ENCODE results near the gene KCNG2. TPM values are rescaled to one million over a fixed set of nuclear protein-coding genes. Genes with fewer than 3 reads are reported as not detected.

The KCNG2 gene
- total and polyA plus RNA-seq, 10 of the 15 experiments (the other 5 are each of a cell fraction or from before 2014, with no cell fraction given), result 0.20 to 0.23 TPM; not detected in 8

DNA sequence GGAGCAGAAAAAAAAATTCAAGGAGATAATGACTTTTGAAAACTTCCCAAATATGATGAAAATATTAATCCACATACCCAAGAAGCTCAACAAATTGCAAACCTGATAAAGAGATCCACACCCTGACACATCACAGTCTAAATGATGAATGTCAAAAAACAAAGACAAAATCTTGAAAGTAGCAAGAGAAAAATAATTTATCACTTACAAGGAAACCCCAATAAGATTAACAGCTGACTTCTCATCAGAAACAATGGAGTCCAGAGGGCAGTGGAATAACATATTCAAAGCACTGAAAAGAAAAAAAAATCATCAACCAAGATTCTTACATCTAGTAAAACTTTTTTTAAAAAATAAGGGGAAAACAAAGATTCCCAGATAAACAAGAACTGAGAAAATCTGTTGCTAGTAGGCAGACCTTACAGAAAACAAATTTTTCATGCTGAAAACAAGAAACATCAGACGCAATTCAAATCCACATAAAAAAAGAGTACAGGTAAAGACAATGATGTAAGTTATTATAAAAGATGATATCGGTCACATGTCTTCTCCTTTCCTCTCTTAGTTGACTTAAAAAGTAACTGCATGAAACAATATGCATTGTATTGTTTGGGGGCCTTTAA lies 132.4 kb downstream of the KCNG2 start (continued):
- TF ChIP-seq, protein P1, sequence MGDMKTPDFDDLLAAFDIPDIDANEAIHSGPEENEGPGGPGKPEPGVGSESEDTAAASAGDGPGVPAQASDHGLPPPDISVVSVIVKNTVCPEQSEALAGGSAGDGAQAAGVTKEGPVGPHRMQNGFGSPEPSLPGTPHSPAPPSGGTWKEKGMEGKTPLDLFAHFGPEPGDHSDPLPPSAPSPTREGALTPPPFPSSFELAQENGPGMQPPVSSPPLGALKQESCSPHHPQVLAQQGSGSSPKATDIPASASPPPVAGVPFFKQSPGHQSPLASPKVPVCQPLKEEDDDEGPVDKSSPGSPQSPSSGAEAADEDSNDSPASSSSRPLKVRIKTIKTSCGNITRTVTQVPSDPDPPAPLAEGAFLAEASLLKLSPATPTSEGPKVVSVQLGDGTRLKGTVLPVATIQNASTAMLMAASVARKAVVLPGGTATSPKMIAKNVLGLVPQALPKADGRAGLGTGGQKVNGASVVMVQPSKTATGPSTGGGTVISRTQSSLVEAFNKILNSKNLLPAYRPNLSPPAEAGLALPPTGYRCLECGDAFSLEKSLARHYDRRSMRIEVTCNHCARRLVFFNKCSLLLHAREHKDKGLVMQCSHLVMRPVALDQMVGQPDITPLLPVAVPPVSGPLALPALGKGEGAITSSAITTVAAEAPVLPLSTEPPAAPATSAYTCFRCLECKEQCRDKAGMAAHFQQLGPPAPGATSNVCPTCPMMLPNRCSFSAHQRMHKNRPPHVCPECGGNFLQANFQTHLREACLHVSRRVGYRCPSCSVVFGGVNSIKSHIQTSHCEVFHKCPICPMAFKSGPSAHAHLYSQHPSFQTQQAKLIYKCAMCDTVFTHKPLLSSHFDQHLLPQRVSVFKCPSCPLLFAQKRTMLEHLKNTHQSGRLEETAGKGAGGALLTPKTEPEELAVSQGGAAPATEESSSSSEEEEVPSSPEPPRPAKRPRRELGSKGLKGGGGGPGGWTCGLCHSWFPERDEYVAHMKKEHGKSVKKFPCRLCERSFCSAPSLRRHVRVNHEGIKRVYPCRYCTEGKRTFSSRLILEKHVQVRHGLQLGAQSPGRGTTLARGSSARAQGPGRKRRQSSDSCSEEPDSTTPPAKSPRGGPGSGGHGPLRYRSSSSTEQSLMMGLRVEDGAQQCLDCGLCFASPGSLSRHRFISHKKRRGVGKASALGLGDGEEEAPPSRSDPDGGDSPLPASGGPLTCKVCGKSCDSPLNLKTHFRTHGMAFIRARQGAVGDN (IDR thresholded peaks at IDR 0.05), result peak; percentile 32; the same call in 1 of the 2 replicates
- TF ChIP-seq CBX5 (IDR thresholded peaks at IDR 0.05; ENCODE audit: low read depth), result peak; percentile 99
- no peak for TF ChIP-seq JUND (IDR thresholded peaks at IDR 0.05; ENCODE audit: low read depth, low read length)
- no peak for TF ChIP-seq LARP7 (IDR thresholded peaks at IDR 0.05)
- no peak for TF ChIP-seq RAD21 (IDR thresholded peaks at IDR 0.05; ENCODE audit: insufficient read depth, low read depth, low read length)
- TF ChIP-seq NR2C1 (IDR thresholded peaks at IDR 0.05), result no peak
- no peak for TF ChIP-seq CHD2 (IDR thresholded peaks at IDR 0.05; ENCODE audit: borderline replicate concordance, low read depth, low read length)
- TF ChIP-seq, protein P2, sequence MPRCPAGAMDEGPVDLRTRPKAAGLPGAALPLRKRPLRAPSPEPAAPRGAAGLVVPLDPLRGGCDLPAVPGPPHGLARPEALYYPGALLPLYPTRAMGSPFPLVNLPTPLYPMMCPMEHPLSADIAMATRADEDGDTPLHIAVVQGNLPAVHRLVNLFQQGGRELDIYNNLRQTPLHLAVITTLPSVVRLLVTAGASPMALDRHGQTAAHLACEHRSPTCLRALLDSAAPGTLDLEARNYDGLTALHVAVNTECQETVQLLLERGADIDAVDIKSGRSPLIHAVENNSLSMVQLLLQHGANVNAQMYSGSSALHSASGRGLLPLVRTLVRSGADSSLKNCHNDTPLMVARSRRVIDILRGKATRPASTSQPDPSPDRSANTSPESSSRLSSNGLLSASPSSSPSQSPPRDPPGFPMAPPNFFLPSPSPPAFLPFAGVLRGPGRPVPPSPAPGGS (IDR thresholded peaks at IDR 0.05; ENCODE audit: borderline replicate concordance, insufficient read depth, low read depth, low read length, poor library complexity, severe bottlenecking), result no peak
- TF ChIP-seq SREBF2 (IDR thresholded peaks at IDR 0.05; ENCODE audit: low read length), result no peak
- TF ChIP-seq ZNF217 (IDR thresholded peaks at IDR 0.05), result no peak
- no peak for TF ChIP-seq SUZ12 (IDR thresholded peaks at IDR 0.05; ENCODE audit: unreplicated experiment)
- no peak for TF ChIP-seq FOS (IDR thresholded peaks at IDR 0.05; ENCODE audit: borderline replicate concordance, extremely low read depth, insufficient read length)
- no peak for TF ChIP-seq STAT3 (IDR thresholded peaks at IDR 0.05; ENCODE audit: low read depth, low read length)

All from GM12878 (cell line).